Spinal cord (tissue), 10 donors: ENCODE measurements around the gene BIRC3. TPM values are rescaled to one million over a fixed set of nuclear protein-coding genes. Genes with fewer than 3 reads are reported as not detected.

ENCODE experiments used
- DNase-seq, 6 donors: peaks; one replicate each; pipeline versions ENCODE4 v3.0.0 to v3.0.0-alpha.2; 2013 to 2015; ENCODE audit warnings: low spot score in 6 of 6, low read depth in 4 of 6
- H3K27ac ChIP-seq: one replicate; pipeline ENCODE4 v1.5.1; 2013; ENCODE audit warnings: low read depth, low read length, control low read depth
- H3K27me3 ChIP-seq: one replicate; pipeline ENCODE4 v1.6.1; 2013; ENCODE audit warnings: low read length; ENCODE audit not compliant: control insufficient read depth, insufficient read depth
- H3K36me3 ChIP-seq: one replicate; pipeline ENCODE4 v1.6.1; 2013; ENCODE audit warnings: low read length; ENCODE audit not compliant: control insufficient read depth, insufficient read depth
- H3K4me1 ChIP-seq: one replicate; pipeline ENCODE4 v1.6.1; 2013; ENCODE audit warnings: low read length; ENCODE audit not compliant: control insufficient read depth, insufficient read depth
- H3K4me3 ChIP-seq: one replicate; pipeline ENCODE4 v1.5.1; 2013; ENCODE audit warnings: low read depth, low read length, control low read depth
- H3K9me3 ChIP-seq: one replicate; pipeline ENCODE4 v1.6.1; 2013; ENCODE audit warnings: low read length; ENCODE audit not compliant: control insufficient read depth, insufficient read depth
- WGBS: methylation state at CpG from one replicate; pipeline ENCODE4 v1.1.5; 2013; ENCODE audit warnings: missing lambda C conversion rate; ENCODE audit not compliant: insufficient coverage; 5-methylcytosine and 5-hydroxymethylcytosine counted together
- polyA plus RNA-seq, 2 donors: library from polyadenylated mRNA; unstranded; fragments of 120-200 nt; gene quantifications; one replicate each; pipeline ENCODE4 v1.2.1, GENCODE V29; 2013; ENCODE audit not compliant: insufficient read length in 2 of 2
- total RNA-seq, 2 donors: library from RNA; depleted of rRNA in 1 of 2; stranded (reverse); fragments of 120-200 nt in 1 of 2; fragments of >200 nt in 1 of 2; gene quantifications; one replicate each; pipeline versions ENCODE4 v1.2.3 to v1.2.4, GENCODE V29; 2013 to 2014
- donor health status: healthy.

The BIRC3 gene
- total and polyA plus RNA-seq, 4 donors: 1.8 to 6.2 (median 3.1) TPM

GRCh38 chr11:102341844-102342318 lies 24.6 kb downstream of the BIRC3 start:
- Histone ChIP-seq H3K4me3 (no peak overlapping the region), H3K4me1 (no peaks in the 10 kb centered on the region), H3K27ac (no peak overlapping the region), H3K9me3 (no peaks in the 10 kb centered on the region), H3K27me3 (no peaks in the 10 kb centered on the region), H3K36me3 (no peaks in the 10 kb centered on the region)
- peak in 5 of 6 donors; percentile 52 to 94 (median 73) for DNase-seq
- WGBS: no CpG with 5 or more reads among the region's 1 CpG

- WGBS: no CpG with 5 or more reads among the region's 1 CpG
- Histone ChIP-seq H3K27ac (no peak overlapping the region), H3K9me3 (no peaks in the 10 kb centered on the region), H3K27me3 (no peaks in the 10 kb centered on the region), H3K36me3 (no peaks in the 10 kb centered on the region), H3K4me3 (no peak overlapping the region), H3K4me1 (no peaks in the 10 kb centered on the region)
- DNase-seq: no peak
Observed at GRCh38 chr11:102343809-102344208, 26.5 kb downstream of the BIRC3 start.

GRCh38 chr11:102345904-102346303 lies 28.6 kb downstream of the BIRC3 start:
- peak in 4 of 6 donors; percentile 9 to 56 (median 14) for DNase-seq
- H3K4me1 ChIP-seq: no peaks in the 10 kb centered on the region
- no peaks in the 10 kb centered on the region for H3K9me3 ChIP-seq
- H3K27me3 ChIP-seq: no peaks in the 10 kb centered on the region
- WGBS: 11% methylated on average over 1 of the region's 8 CpGs
- H3K27ac ChIP-seq: peak overlapping the region; percentile 100
- peak overlapping the region; percentile 96 for H3K4me3 ChIP-seq
- H3K36me3 ChIP-seq: no peaks in the 10 kb centered on the region

- 2% methylated on average over 5 of the region's 5 CpGs for WGBS
- Histone ChIP-seq H3K27me3 (no peaks in the 10 kb centered on the region), H3K4me3 (peak overlapping the region; percentile 96), H3K27ac (peak overlapping the region; percentile 100), H3K36me3 (peaks cover 3% of the 10 kb centered on the region), H3K9me3 (no peaks in the 10 kb centered on the region), H3K4me1 (no peaks in the 10 kb centered on the region)
- peak in 1 of 6 donors; percentile 36 for DNase-seq
Observed at GRCh38 chr11:102346456-102346747, 29.1 kb downstream of the BIRC3 start.

- Histone ChIP-seq H3K4me3 (peak within 1 kb of the TSS; percentile 96), H3K9me3 (no peaks in the 10 kb centered on the region), H3K27me3 (no peaks in the 10 kb centered on the region), H3K4me1 (no peaks in the 10 kb centered on the region), H3K36me3 (peaks cover 3% of the 10 kb centered on the region), H3K27ac (peak within 1 kb of the TSS; percentile 100)
- WGBS: under 1% methylated on average over 77 of the region's 77 CpGs
- DNase-seq: peak; percentile 86 to 98 (median 89)
Observed at GRCh38 chr11:102346748-102347461, 29.6 kb downstream of the BIRC3 start, which contains the start of gene BIRC2. TSS of gene BIRC2 (plus strand) at chr11:102347214. CDS start at chr11:102349855, 2,641 bp downstream.

GRCh38 chr11:102347462-102348370 lies 30.4 kb downstream of the BIRC3 start:
- H3K27me3 ChIP-seq: no peaks in the 10 kb centered on the region
- H3K36me3 ChIP-seq: peaks cover 3% of the 10 kb centered on the region
- peak in 3 of 6 donors; percentile 31 to 63 (median 46) for DNase-seq
- H3K4me3 ChIP-seq: peak overlapping the region; percentile 96
- no peaks in the 10 kb centered on the region for H3K4me1 ChIP-seq
- no peaks in the 10 kb centered on the region for H3K9me3 ChIP-seq
- peak overlapping the region; percentile 100 for H3K27ac ChIP-seq
- WGBS: 0% methylated on average over 23 of the region's 33 CpGs

- no peak overlapping the region for H3K4me3 ChIP-seq
- H3K9me3 ChIP-seq: peaks cover 3% of the 10 kb centered on the region
- DNase-seq: no peak
- H3K27me3 ChIP-seq: no peaks in the 10 kb centered on the region
- H3K27ac ChIP-seq: no peak overlapping the region
- H3K4me1 ChIP-seq: no peaks in the 10 kb centered on the region
- peaks cover 8% of the 10 kb centered on the region for H3K36me3 ChIP-seq
Observed at GRCh38 chr11:102357116-102357515, 39.8 kb downstream of the BIRC3 start.

GRCh38 chr11:102359372-102359771 lies 42.1 kb downstream of the BIRC3 start:
- Histone ChIP-seq H3K9me3 (peaks cover 3% of the 10 kb centered on the region), H3K27me3 (no peaks in the 10 kb centered on the region), H3K27ac (no peak overlapping the region), H3K36me3 (peaks cover 10% of the 10 kb centered on the region), H3K4me1 (no peaks in the 10 kb centered on the region), H3K4me3 (no peak overlapping the region)
- WGBS: no CpG with 5 or more reads among the region's 3 CpGs
- no peak for DNase-seq

- Histone ChIP-seq H3K9me3 (peaks cover 1% of the 10 kb centered on the region), H3K4me3 (no peak overlapping the region), H3K27ac (no peak overlapping the region), H3K27me3 (no peaks in the 10 kb centered on the region), H3K4me1 (no peaks in the 10 kb centered on the region), H3K36me3 (peaks cover 13% of the 10 kb centered on the region)
- WGBS: 100% methylated on average over 1 of the region's 3 CpGs
- no peak for DNase-seq
Observed at GRCh38 chr11:102360681-102361080, 43.4 kb downstream of the BIRC3 start.
